HT-29 (cell line): Measurements from ENCODE around the gene PHKG2. TPM values are rescaled to one million over a fixed set of nuclear protein-coding genes. Genes with fewer than 3 reads are reported as not detected.

Source experiments
- DNase-seq: peaks from one replicate; pipeline ENCODE4 v3.0.0-alpha.2; 2015; ENCODE audit warnings: low spot score
- total RNA-seq: library from RNA; depleted of rRNA; stranded (reverse); fragments of >200 nt; shearing (Covaris generic); gene quantifications from 2 replicates; pipeline ENCODE4 v1.2.3, GENCODE V29; 2014

Gene PHKG2
- total RNA-seq, 1 experiment from 2014 or later = 69.5 TPM

GRCh38 chr16:30775131-30775391 is 26.8 kb downstream of the PHKG2 start:
- DNase-seq = no peak

DNA sequence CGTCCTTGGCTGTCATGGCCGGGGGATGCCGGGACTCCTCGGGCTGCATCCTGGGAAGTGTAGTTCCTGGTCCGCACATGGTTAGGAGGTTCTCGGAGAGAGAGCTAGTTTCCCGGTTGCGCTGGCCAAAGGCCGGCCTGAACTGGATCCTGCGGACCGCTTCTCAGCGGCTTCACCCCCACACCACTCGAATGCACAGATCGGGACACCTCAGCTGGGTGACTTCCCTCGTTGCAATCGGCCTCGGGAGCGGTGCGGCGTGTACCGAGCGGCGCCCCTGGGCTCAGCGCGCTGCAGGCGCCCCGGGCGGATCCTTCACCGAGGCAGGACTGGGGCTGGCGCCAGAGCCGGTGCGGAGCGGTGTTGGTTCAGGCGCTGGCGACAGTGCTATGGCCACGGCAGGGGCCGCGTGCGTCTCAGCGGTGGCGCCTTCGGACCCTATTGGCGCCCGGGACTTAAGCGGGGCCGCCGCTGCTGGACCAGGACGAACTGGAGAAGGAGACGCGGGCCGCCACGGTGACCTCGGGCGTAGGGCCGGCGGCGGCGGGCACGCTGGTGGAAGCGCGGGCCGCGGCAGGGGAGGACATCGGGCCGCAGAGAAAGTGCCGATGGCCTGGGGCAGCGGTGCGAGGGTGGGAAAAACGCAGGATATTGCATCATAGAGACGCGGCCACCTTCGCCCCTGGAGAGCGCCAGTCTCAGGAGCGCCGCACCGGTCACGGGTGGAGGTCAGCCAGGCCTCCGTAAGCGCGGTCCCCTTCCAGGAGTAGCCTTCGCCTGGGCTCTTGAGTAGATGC is 27.4 kb downstream of the PHKG2 start:
- DNase-seq = peak; percentile 86

DNA sequence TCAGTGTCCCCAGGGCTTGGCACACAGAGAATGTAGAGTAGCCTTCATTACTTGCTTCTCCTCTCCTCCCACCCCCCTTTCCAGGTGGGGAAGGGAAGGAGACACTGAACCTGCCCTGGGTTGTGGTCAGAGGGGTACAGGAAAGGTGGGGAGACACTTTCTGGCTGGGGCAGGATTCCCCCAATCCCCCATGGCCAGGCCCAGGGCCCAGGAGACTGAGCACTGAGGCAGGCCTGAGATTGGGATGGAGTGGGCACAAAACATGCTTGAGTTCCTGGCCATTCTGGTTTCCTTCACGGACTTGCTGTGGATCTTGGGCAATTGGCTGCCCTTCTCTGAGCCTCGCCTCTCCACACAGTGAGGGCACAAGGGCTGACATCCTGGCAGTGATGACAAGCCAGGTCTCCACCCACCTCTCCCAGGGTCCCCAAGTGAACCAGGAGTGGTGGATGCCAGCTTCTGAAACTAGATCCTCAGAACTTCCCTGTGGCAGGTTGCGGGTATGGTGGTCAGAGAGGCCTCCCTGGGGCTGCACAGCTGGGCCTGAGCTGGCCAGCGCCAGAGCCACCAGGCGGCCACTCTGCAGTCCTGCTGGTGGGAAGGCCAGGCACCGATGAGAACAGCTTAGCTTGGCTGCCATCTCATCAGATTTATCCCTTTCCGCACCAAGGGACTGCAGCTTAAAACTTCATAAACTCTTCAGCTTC is 29.5 kb downstream of the PHKG2 start:
- DNase-seq = no peak

DNA sequence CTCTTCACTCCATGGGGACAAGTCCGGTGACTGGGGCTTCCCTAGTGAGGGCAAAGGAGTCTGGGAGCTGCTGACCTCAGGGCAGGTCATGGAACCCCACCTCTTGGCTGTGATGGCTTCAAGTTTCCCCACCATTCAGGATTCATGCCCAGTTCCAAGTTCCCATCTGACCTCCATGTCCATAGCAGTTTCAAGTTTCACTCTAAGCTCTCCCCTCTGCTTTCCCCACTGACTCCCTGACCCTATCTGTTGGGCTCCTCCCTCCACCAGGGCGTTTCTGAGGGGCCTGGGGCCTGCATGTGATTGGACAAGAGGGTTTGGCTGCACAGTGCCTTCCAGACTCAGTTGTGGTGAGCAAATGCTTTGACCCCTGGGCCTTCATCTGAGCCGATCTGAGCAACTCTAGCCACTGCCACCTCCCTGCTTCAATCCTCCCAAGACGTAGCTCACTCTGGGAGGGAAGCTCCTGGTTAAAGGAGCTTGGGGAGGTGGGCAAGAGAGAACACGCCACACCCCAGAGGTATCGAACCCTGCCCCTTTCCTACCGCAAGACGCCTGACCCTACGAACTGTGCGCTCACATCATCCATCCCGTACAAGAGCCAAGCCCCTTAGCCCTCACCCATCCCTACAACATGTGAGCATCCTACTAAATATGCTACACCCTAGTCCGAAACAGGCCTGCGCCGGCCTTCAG is 30.5 kb downstream of the PHKG2 start:
- DNase-seq = no peak

GRCh38 chr16:30779596-30779995 is 31.4 kb downstream of the PHKG2 start:
- DNase-seq = no peak

GRCh38 chr16:30780021-30780420 is 31.8 kb downstream of the PHKG2 start:
- no peak for DNase-seq

DNA sequence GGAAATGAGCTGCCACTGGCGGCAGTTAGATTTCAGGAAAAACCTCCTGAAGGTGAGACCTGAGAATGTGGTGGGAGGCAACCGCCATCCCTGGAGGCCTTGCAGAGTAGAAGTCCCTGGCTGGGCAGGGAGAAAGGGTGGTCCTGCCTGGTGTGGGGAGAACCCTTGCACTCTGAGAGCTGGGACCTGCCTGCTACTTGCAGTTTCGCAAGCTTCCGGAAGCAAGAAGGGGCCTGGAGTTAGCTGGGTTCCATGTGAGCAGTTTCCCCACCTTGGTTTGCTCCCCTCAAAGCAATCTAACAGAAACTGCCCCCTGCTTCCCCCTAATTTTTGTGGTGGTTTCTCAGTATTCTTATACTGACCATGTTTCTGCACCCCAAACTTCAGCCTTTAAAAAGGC is 32.3 kb downstream of the PHKG2 start:
- DNase-seq = no peak

DNA sequence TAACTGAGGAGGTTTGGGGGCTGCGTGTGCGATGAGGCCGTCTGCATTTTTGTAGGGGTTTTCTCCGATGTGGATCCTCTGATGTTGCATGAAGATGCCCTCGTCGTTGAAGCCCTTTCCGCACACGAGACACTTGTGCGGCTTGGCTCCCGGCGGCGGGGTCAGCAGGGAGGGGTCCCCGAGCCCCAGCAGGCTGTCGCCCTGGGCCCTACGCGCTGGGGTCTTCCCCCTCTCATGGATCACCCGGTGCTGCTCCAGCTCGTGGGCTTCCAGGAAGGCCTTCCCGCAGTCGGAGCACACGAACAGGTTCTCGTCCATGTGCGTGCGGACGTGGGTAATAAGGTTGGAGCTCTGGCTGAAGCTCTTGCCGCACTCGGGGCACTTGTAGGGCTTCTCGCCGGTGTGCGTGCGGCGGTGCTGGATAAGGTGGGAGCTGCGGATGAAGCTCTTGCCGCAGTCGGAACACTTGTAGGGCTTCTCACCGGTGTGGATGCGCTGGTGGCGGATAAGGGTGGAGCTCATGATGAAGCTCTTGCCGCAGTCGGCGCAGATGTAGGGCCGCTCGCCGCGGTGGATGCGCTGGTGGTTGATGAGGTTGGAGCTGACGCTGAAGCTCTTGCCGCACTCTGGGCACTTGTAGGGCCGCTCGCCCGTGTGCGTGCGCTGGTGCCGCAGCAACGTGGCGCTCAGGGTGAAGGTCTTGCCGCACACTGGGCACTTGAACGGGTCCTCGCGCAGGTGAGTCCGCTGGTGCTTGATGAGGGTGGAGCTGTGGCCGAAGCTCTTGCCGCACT is 34.5 kb downstream of the PHKG2 start:
- no peak for DNase-seq

DNA sequence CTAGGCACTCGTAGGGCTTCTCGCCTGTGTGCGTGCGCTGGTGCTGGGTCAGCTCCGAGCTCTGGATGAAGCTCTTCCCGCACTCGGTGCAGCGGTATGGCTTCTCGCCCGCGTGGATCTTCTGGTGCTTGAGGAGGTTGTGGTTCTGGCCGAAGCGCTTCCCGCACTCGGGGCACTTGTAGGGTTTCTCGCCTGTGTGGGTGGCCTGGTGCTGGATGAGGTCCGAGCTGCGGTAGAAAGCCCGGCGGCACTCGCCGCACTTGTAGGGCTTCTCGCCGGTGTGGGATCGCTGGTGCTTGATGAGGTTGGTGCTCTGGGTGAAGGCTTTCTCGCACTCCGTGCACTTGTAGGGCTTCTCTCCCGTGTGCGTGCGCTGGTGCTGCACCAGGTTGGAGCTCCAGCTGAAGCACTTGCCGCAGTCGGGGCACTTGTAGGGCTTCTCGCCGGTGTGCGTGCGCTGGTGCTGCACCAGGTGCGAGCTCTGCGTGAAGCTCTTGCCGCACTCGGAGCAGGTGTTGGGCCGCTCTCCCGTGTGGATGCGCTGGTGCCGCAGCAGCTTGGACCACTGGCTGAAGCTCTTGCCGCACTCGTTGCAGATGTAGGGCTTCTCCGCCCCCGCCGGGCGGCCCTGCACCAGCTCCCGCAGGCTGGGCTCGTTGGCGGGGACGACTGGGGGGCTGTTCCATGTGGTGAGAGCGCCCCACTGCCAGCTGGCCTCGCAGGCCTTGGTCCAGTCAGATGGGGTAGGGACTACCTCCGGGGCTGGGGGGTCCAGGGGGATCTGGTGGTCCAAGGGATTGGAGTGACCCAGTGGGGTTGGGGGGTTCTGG is 35.3 kb downstream of the PHKG2 start:
- DNase-seq = no peak

GRCh38 chr16:30784215-30784614 is 36.0 kb downstream of the PHKG2 start:
- DNase-seq = no peak

GRCh38 chr16:30785126-30786106 is 37.2 kb downstream of the PHKG2 start:
- DNase-seq = no peak

DNA sequence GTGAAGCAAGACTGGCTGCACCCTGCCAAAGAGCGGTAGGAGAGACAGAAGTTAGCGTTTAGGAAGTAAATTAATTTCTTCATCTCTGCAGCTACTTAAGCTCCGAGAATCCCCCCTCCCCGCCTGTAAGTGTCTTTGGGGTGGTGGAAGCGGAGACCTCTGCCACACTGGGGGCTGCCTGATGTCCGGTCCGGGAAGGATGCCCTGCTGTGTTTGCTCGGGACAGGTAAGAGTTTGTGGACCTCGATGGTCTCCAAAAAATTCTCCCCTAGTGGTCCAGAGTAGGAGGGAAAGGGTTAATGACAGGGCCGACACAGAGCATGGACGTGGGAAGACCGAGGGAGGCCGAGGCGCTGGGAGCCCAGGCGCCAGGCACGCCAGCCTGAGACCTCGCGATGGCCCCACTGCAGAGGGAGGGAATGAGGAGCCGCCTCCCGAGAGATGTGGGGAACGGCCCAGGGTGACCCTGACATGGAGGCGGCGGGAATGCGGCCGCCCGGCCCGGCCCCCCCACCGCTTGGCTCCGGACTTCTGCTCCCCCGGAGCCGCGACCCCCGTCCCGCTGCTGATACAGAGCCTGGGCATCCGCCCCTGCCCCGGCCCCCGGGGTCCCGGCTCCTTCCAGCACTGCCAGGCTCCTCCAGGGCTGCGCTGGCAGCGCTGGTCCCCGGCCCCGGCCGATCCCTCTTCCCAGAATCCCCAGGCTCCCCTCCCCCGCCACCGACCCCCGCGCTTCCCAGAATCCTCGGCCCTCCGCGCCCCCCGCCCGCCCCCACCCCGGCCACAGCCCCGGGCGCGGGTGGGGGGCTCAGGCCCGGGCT is 38.1 kb downstream of the PHKG2 start:
- peak; percentile 48 for DNase-seq

- DNase-seq = peak; percentile 74
Measured at GRCh38 chr16:30786936-30787612, 38.8 kb downstream of the PHKG2 start, which contains the start of gene ZNF629. Gene ZNF629 (minus strand): TSS chr16:30787205. CDS start chr16:30784482, 2,723 bp downstream.

- DNase-seq = no peak
Measured at GRCh38 chr16:30787613-30788378, 39.6 kb downstream of the PHKG2 start.

- no peak for DNase-seq
Measured at GRCh38 chr16:30793508-30794069, 45.4 kb downstream of the PHKG2 start.

GRCh38 chr16:30794634-30795033 is 46.4 kb downstream of the PHKG2 start:
- DNase-seq = no peak

- no peak for DNase-seq
Measured at GRCh38 chr16:30797670-30798309, 49.6 kb downstream of the PHKG2 start.
